Skeletal muscle tissue (tissue), 5 donors: ENCODE measurements around the gene ARFGEF3. TPM values are rescaled to one million over a fixed set of nuclear protein-coding genes. Genes with fewer than 3 reads are reported as not detected.

Source experiments
- H3K27ac ChIP-seq: one replicate; pipeline ENCODE4 v1.7.0; 2013; ENCODE audit warnings: mild to moderate bottlenecking, low read depth, low read length, inconsistent platforms
- H3K27me3 ChIP-seq, 3 donors: one replicate each; pipeline ENCODE4 v1.7.0; 2013; ENCODE audit warnings: low read length in 3 of 3; ENCODE audit not compliant: control insufficient read depth in 3 of 3, insufficient read depth in 3 of 3
- H3K36me3 ChIP-seq, 3 donors: one replicate each; pipeline ENCODE4 v1.7.0; 2013; ENCODE audit warnings: low read length in 3 of 3; ENCODE audit not compliant: control insufficient read depth in 3 of 3, insufficient read depth in 3 of 3
- H3K4me1 ChIP-seq, 3 donors: one replicate each; pipeline ENCODE4 v1.7.0; 2013; ENCODE audit warnings: low read length in 3 of 3, mild to moderate bottlenecking in 3 of 3; ENCODE audit not compliant: control insufficient read depth in 3 of 3, insufficient read depth in 3 of 3
- H3K4me3 ChIP-seq, 3 donors: one replicate each; pipeline ENCODE4 v1.7.0; 2013; ENCODE audit warnings: low read length in 3 of 3
- H3K9ac ChIP-seq, 3 donors: one replicate each; pipeline ENCODE4 v1.7.0; 2013; ENCODE audit warnings: low read length in 3 of 3, mild to moderate bottlenecking in 3 of 3, moderate library complexity in 2 of 3, low read depth in 1 of 3
- H3K9me3 ChIP-seq, 3 donors: one replicate each; pipeline ENCODE4 v1.7.0; 2013; ENCODE audit warnings: low read length in 3 of 3; ENCODE audit not compliant: control insufficient read depth in 3 of 3
- small RNA-seq: library from RNA; depleted of rRNA; stranded (forward); fragments of <200 nt; gene quantifications from one replicate; pipeline ENCODE3, GENCODE V24; 2014
- total RNA-seq: library from RNA; depleted of rRNA; stranded (reverse); fragments of >200 nt; gene quantifications from one replicate; pipeline ENCODE4 v1.2.3, GENCODE V29; 2014
- donor health status: Osteomylitis.

Gene ARFGEF3
- total RNA-seq, 1 donor from 2014 or later, result 1.0 TPM

GRCh38 chr6:138382498-138383265, 220.9 kb downstream of the ARFGEF3 start:
- no peak overlapping the region for H3K9ac ChIP-seq
- no peaks in the 10 kb centered on the region for H3K36me3 ChIP-seq
- no peaks in the 10 kb centered on the region for H3K9me3 ChIP-seq
- H3K27ac ChIP-seq, result no peak overlapping the region
- no peak overlapping the region for H3K4me3 ChIP-seq
- H3K27me3 ChIP-seq, result no peaks in the 10 kb centered on the region
- no peaks in the 10 kb centered on the region for H3K4me1 ChIP-seq

- no peaks in the 10 kb centered on the region for H3K36me3 ChIP-seq
Measured at GRCh38 chr6:138383776-138384175, 222.0 kb downstream of the ARFGEF3 start.

DNA sequence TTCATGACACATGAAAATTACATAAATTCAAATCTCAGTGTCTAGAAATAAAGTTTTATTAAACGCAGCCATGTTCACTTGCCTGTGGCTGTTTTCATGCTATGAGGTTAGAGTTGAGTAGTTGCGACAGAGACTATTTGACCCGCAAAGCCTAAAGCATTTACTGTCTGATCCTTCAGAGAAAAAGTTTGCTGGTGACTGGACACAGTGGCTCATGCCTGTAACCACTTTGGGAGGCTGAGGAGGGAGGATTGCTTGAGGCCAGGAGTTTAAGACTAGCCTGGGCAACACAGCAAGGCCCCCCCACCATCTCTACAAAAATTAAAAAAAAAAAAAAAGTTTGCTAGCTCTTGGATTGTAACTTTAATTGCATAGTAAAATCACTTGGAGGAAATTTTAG, 225.2 kb downstream of the ARFGEF3 start:
- H3K4me1 ChIP-seq, result no peaks in the 10 kb centered on the region
- no peaks in the 10 kb centered on the region for H3K27me3 ChIP-seq
- H3K4me3 ChIP-seq, result no peak overlapping the region
- no peak overlapping the region for H3K27ac ChIP-seq
- no peak overlapping the region for H3K9ac ChIP-seq
- H3K36me3 ChIP-seq, result no peaks in the 10 kb centered on the region
- H3K9me3 ChIP-seq, result no peaks in the 10 kb centered on the region

More at GRCh38 chr6:138383776-138384175, 222.0 kb downstream of the ARFGEF3 start:
- no peak overlapping the region for H3K4me3 ChIP-seq
- H3K4me1 ChIP-seq, result no peaks in the 10 kb centered on the region
- H3K27ac ChIP-seq, result no peak overlapping the region
- no peaks in the 10 kb centered on the region for H3K27me3 ChIP-seq
- no peak overlapping the region for H3K9ac ChIP-seq
- no peaks in the 10 kb centered on the region for H3K9me3 ChIP-seq

DNA sequence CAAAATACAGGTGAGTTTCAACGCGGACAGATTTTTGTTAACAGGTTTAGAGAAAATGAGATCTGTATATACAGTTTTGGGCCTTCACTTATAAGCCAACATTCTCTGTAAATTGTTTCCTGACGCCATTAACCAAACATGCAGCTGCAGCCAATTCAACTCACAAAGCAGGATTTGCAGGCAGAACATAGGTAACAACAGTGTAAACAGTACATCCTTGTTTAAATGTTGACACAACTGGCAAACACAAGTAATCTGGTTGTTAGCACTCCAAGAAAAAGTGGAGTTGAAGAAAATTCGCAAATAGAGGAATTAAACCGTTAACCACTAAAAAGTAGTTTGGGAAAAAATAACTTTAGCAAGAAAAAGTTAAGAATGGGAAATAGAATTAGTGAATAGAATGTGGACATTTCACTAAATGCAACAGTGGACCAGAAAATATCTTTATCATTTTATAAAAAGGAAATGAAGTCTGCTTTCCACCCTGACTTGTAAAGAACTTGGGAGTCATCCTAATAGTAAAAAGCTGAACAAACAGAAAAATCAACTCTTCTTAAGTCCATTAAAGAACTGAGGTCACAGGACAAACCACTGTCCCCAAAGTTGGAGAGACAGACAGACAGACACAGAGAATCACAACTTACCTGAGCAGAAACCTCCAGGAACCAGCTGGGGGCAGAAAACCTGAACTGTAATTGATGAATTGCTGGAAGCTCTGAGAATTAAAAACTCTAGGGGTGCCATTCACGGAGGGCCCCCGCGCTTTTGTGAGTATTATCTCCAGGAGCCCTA, 226.0 kb downstream of the ARFGEF3 start:
- Histone ChIP-seq H3K36me3 (no peaks in the 10 kb centered on the region), H3K9me3 (no peaks in the 10 kb centered on the region), H3K27ac (no peak overlapping the region), H3K4me3 (no peak overlapping the region), H3K27me3 (no peaks in the 10 kb centered on the region), H3K9ac (no peak overlapping the region), H3K4me1 (no peaks in the 10 kb centered on the region)

DNA sequence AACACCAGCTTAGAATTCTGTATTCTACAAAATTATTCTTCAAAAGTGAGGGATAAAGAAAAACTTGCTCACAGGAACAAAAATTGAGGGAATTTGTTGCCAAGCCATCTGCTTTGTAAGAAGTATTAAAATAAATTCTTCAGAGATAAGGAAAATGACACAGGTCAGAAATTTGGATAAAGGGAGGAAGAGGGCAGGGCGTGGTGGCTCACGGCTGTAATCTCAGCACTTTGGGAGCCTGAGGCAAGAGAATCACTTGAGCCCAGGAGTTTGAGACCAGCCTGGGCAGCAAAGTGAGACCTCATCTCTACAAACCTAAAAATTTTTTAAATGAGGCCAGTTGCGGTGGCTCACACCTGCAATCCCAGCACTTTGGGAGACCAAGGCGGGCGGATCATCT, 227.8 kb downstream of the ARFGEF3 start:
- Histone ChIP-seq H3K9ac (no peak overlapping the region), H3K27me3 (no peaks in the 10 kb centered on the region), H3K9me3 (no peaks in the 10 kb centered on the region), H3K36me3 (no peaks in the 10 kb centered on the region), H3K4me3 (no peak overlapping the region), H3K27ac (no peak overlapping the region), H3K4me1 (no peaks in the 10 kb centered on the region)

Small RNA genes lying within 50 kb of the gene (small RNA-seq; reads per million reads assigned to genes)
- not detected for gene AL031003.1

Other genes with a start within 250 kb of the ARFGEF3 start
- gene PERP, start 54.5 kb upstream of the ARFGEF3 start, total RNA-seq, result 1.0 TPM
- not detected for gene PBOV1, start 56.6 kb downstream of the ARFGEF3 start, total RNA-seq
- gene SMIM28, start 216.0 kb downstream of the ARFGEF3 start, total RNA-seq, result not detected
- gene HEBP2, start 242.3 kb downstream of the ARFGEF3 start, total RNA-seq, result 6.8 TPM